OCI-LY1 (cell line): ENCODE measurements around the gene NTNG1.

Source experiments
- CTCF ChIP-seq: fragments of 200-600 bp; sonication (generic), shearing (Covaris generic); IDR thresholded peaks from 2 replicates; pipeline ENCODE4 v1.5.1; 2017; ENCODE audit warnings: mild to moderate bottlenecking, antibody characterized with exemption, low read length, moderate library complexity, mixed read lengths
- EZH2 ChIP-seq: fragments of 200-600 bp; sonication (generic), shearing (Covaris generic); IDR thresholded peaks from 2 replicates; pipeline ENCODE4 v1.8.0; 2017; ENCODE audit warnings: borderline replicate concordance, mixed run types, mild to moderate bottlenecking, antibody characterized with exemption, low read length, moderate library complexity, mixed read lengths

- TF ChIP-seq CTCF (no peak), EZH2 (no peak)
Observed at GRCh38 chr1:107262467-107263286, 121.8 kb downstream of the NTNG1 start.
